Caco-2 (cell line): ENCODE results near the gene ACTRT3. TPM values are rescaled to one million over a fixed set of nuclear protein-coding genes. Genes with fewer than 3 reads are reported as not detected.
A peak's percentile ranks its signal among the peaks of the same experiment; 100 is the strongest.

Experiments used
- BruUV-seq: library from RNA; stranded (reverse); fragments of 400-500 nt; replicated peaks from 2 replicates; lab custom pipeline; 2021; lab: Mats Ljungman, UMichigan
- CTCF ChIA-PET: fragments of 300-600 bp; sonication (Branson Sonifier 250); formaldehyde crosslinking; loops from one replicate; lab custom pipeline; 2022; ENCODE audit warnings: antibody characterized with exemption; lab: Charles Lee
- POLR2A ChIA-PET: fragments of 300-600 bp; sonication (Branson Sonifier 250); formaldehyde crosslinking; loops from one replicate; lab custom pipeline; 2022; ENCODE audit warnings: antibody characterized with exemption; lab: Charles Lee
- DNase-seq, 2 experiments: peaks; one replicate each; pipeline versions ENCODE4 v3.0.0 to v3.0.0-alpha.2; 2020 to 2022
- H3K27me3 ChIP-seq: replicated peaks from 2 replicates; pipeline ENCODE4 v1.6.0; 2011; ENCODE audit warnings: low read length; ENCODE audit not compliant: control insufficient read depth, insufficient read depth
- H3K36me3 ChIP-seq: 2 replicates; pipeline ENCODE4 v1.5.1; 2011; ENCODE audit warnings: low read length; ENCODE audit not compliant: control insufficient read depth, insufficient read depth
- H3K4me1 ChIP-seq: fragments of 250-450 bp; sonication (Bioruptor Pico); 2 replicates; pipeline ENCODE4 v1.5.1; 2020; ENCODE audit warnings: mild to moderate bottlenecking
- H3K4me3 ChIP-seq: 2 replicates; pipeline ENCODE4 v1.5.1; 2011; ENCODE audit warnings: low read depth, mild to moderate bottlenecking, control low read depth, low read length
- H3K9me3 ChIP-seq: fragments of 250-450 bp; sonication (Bioruptor Pico); 2 replicates; pipeline ENCODE4 v1.5.1; 2020; ENCODE audit warnings: mild to moderate bottlenecking, moderate library complexity
- H3K27ac Mint-ChIP-seq: one replicate; pipeline ENCODE4 v1.8.0; 2022; ENCODE audit warnings: mixed read lengths; ENCODE audit not compliant: unreplicated experiment
- H3K27me3 Mint-ChIP-seq: one replicate; pipeline ENCODE4 v1.8.0; 2022; ENCODE audit warnings: mixed read lengths; ENCODE audit not compliant: insufficient read depth, unreplicated experiment
- H3K36me3 Mint-ChIP-seq: one replicate; pipeline ENCODE4 v1.8.0; 2022; ENCODE audit warnings: mild to moderate bottlenecking, mixed read lengths; ENCODE audit not compliant: insufficient read depth, unreplicated experiment
- H3K4me1 Mint-ChIP-seq: one replicate; pipeline ENCODE4 v1.8.0; 2022; ENCODE audit warnings: low read depth, mixed read lengths; ENCODE audit not compliant: unreplicated experiment
- H3K4me3 Mint-ChIP-seq: one replicate; pipeline ENCODE4 v1.8.0; 2022; ENCODE audit warnings: mild to moderate bottlenecking, moderate library complexity, mixed read lengths; ENCODE audit not compliant: unreplicated experiment
- H3K9me3 Mint-ChIP-seq: one replicate; pipeline ENCODE4 v1.8.0; 2022; ENCODE audit warnings: mixed read lengths; ENCODE audit not compliant: unreplicated experiment
- CTCF ChIP-seq, 2 experiments: fragments of 200-600 bp in 1 of 2; IDR thresholded peaks; 1 replicate in 1 of 2; 2 replicates in 1 of 2; pipeline versions ENCODE4 v1.5.1 to v1.8.0; 2011 to 2022; ENCODE audit warnings: antibody characterized with exemption in 1 of 2, control low read depth in 1 of 2, inconsistent platforms in 1 of 2, low read depth in 1 of 2, low read length in 1 of 2, mild to moderate bottlenecking in 1 of 2, moderate library complexity in 1 of 2; ENCODE audit not compliant: insufficient read depth in 1 of 2, severe bottlenecking in 1 of 2, unreplicated experiment in 1 of 2
- intact Hi-C: fragments of 100-400 bp; cut with micrococcal nuclease; formaldehyde crosslinking; loops from one replicate; pipeline ENCODE4 v1.10.0; 2022; ENCODE audit not compliant: unreplicated experiment
- total RNA-seq: library from RNA; stranded (reverse); gene quantifications from 2 replicates; pipeline ENCODE4 v1.2.3, GENCODE V29; 2022

Gene ACTRT3
- total RNA-seq, 1 experiment from 2014 or later, result not detected

GRCh38 chr3:169764312-169764881, 5.0 kb downstream of the ACTRT3 start:
- Histone ChIP-seq H3K4me1 (no peaks in the 10 kb centered on the region), H3K4me3 (peak overlapping the region; percentile 72), H3K27me3 (no peaks in the 10 kb centered on the region), H3K9me3 (peaks cover 3% of the 10 kb centered on the region; the same call in 1 of the 2 replicates), H3K36me3 (no peaks in the 10 kb centered on the region)
- Mint-ChIP-seq H3K27me3 (no peaks in the 10 kb centered on the region), H3K4me1 (no peaks in the 10 kb centered on the region), H3K27ac (peak overlapping the region; percentile 69), H3K9me3 (peaks cover 7% of the 10 kb centered on the region), H3K36me3 (peaks cover 19% of the 10 kb centered on the region), H3K4me3 (peak overlapping the region; percentile 84)
- CTCF ChIA-PET, result no interaction called here
- TF ChIP-seq CTCF (IDR thresholded peaks at IDR 0.05; ENCODE audit: insufficient read depth in 1 of 2, low read depth in 1 of 2, low read length in 1 of 2, severe bottlenecking in 1 of 2, unreplicated experiment in 1 of 2), result no peak
- POLR2A ChIA-PET, result interaction anchor here (0.6 to 1.0 kb wide), 3 partner anchors 9 to 1035 kb away, joined by 3 to 12 read pairs (median 5); partner anchors contain the start of gene MYNN
- intact Hi-C loops, result loop anchor here (5.0 kb wide), 1 partner anchor 273 kb away; the partner anchor contains the start of gene GPR160
- TSS peak; percentile 97 for BruUV-seq
- DNase-seq, result peak in 1 of 2 experiments; percentile 41

GRCh38 chr3:169760479-169760878, 8.9 kb downstream of the ACTRT3 start:
- no peak for TF ChIP-seq CTCF (IDR thresholded peaks at IDR 0.05; ENCODE audit: insufficient read depth in 1 of 2, low read depth in 1 of 2, low read length in 1 of 2, severe bottlenecking in 1 of 2, unreplicated experiment in 1 of 2)
- no peak for DNase-seq
- peaks cover 4% of the 10 kb centered on the region; the same call in 1 of the 2 replicates for H3K4me1 ChIP-seq
- Mint-ChIP-seq H3K27ac (no peak overlapping the region), H3K4me3 (no peak overlapping the region), H3K4me1 (no peaks in the 10 kb centered on the region), H3K9me3 (no peaks in the 10 kb centered on the region), H3K36me3 (peaks cover 19% of the 10 kb centered on the region), H3K27me3 (no peaks in the 10 kb centered on the region)
- H3K27me3 ChIP-seq, result no peaks in the 10 kb centered on the region
- intact Hi-C loops, result loop anchor here (5.0 kb wide), 1 partner anchor 277 kb away; the partner anchor contains the start of gene GPR160
- H3K36me3 ChIP-seq, result no peaks in the 10 kb centered on the region
- no peak overlapping the region for H3K4me3 ChIP-seq
- peaks cover 3% of the 10 kb centered on the region; the same call in 1 of the 2 replicates for H3K9me3 ChIP-seq
- ChIA-PET POLR2A (no interaction called here), CTCF (no interaction called here)
- no TSS peak for BruUV-seq

- H3K4me3 Mint-ChIP-seq, result no peak overlapping the region
- H3K27ac Mint-ChIP-seq, result no peak overlapping the region
- intact Hi-C loops, result no loop called here
- BruUV-seq, result no TSS peak
- POLR2A ChIA-PET, result no interaction called here
- no peak for DNase-seq
- H3K4me3 ChIP-seq, result no peak overlapping the region
- TF ChIP-seq CTCF (IDR thresholded peaks at IDR 0.05; ENCODE audit: insufficient read depth in 1 of 2, low read depth in 1 of 2, low read length in 1 of 2, severe bottlenecking in 1 of 2, unreplicated experiment in 1 of 2), result no peak
- H3K9me3 Mint-ChIP-seq, result no peaks in the 10 kb centered on the region
- H3K36me3 ChIP-seq, result no peaks in the 10 kb centered on the region
- no peaks in the 10 kb centered on the region for H3K27me3 ChIP-seq
- H3K4me1 ChIP-seq, result peaks cover 4% of the 10 kb centered on the region; the same call in 1 of the 2 replicates
- peaks cover 3% of the 10 kb centered on the region; the same call in 1 of the 2 replicates for H3K9me3 ChIP-seq
- CTCF ChIA-PET, result no interaction called here
- H3K27me3 Mint-ChIP-seq, result no peaks in the 10 kb centered on the region
- no peaks in the 10 kb centered on the region for H3K4me1 Mint-ChIP-seq
- H3K36me3 Mint-ChIP-seq, result peaks cover 8% of the 10 kb centered on the region
Observed at GRCh38 chr3:169759256-169759655, 10.1 kb downstream of the ACTRT3 start.
